Epithelial cell of proximal tubule (primary cell): ENCODE measurements around the gene ADPRM. TPM values are rescaled to one million over a fixed set of nuclear protein-coding genes. Genes with fewer than 3 reads are reported as not detected.
"Not testable (repeated sequence)": the region's sequence is repeated elsewhere in the genome, so short reads cannot be mapped to it uniquely, and the experiment has no call there.

Experiments
- DNase-seq: peaks from one replicate; pipeline ENCODE4 v3.0.0-alpha.2; 2011; ENCODE audit warnings: low read depth
- H3K4me3 ChIP-seq: 2 replicates; pipeline ENCODE4 v1.5.1; 2011; ENCODE audit warnings: low read depth, mild to moderate bottlenecking, low read length
- total RNA-seq: library from RNA; depleted of rRNA; stranded (reverse); fragments of >200 nt; gene quantifications from 2 replicates; pipeline ENCODE4 v1.2.3, GENCODE V29; 2015
- TF ChIP-seq, protein P1 (sequence below): conservative IDR thresholded peaks from 2 replicates; pipeline ENCODE4 v1.5.1; 2012; ENCODE audit warnings: low read depth, mild to moderate bottlenecking, low read length

Gene ADPRM
- total RNA-seq, 1 donor from 2014 or later: 9.4 TPM

DNA sequence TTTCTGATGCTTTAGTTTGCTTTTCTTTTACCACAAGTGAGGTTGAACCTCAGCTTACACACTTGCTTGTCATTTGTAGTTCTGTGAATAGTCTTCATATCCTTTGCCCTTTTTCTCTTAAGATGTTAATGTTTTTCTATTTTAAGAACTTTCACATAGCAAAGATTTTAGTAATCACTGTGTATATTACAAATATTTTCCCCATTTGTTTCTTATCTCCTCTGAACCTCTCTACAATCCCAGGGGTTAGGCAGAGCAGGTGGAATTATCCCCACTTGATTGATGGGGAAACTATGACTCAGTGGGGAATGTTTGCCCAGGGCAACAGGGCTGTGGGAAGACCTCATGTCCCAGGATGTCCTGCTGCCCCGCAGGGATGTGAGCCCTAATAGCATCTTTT is 28.6 kb upstream of the ADPRM start:
- no peak overlapping the region for H3K4me3 ChIP-seq
- DNase-seq: no peak
- TF ChIP-seq, protein P1, sequence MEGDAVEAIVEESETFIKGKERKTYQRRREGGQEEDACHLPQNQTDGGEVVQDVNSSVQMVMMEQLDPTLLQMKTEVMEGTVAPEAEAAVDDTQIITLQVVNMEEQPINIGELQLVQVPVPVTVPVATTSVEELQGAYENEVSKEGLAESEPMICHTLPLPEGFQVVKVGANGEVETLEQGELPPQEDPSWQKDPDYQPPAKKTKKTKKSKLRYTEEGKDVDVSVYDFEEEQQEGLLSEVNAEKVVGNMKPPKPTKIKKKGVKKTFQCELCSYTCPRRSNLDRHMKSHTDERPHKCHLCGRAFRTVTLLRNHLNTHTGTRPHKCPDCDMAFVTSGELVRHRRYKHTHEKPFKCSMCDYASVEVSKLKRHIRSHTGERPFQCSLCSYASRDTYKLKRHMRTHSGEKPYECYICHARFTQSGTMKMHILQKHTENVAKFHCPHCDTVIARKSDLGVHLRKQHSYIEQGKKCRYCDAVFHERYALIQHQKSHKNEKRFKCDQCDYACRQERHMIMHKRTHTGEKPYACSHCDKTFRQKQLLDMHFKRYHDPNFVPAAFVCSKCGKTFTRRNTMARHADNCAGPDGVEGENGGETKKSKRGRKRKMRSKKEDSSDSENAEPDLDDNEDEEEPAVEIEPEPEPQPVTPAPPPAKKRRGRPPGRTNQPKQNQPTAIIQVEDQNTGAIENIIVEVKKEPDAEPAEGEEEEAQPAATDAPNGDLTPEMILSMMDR: no peak

DNA sequence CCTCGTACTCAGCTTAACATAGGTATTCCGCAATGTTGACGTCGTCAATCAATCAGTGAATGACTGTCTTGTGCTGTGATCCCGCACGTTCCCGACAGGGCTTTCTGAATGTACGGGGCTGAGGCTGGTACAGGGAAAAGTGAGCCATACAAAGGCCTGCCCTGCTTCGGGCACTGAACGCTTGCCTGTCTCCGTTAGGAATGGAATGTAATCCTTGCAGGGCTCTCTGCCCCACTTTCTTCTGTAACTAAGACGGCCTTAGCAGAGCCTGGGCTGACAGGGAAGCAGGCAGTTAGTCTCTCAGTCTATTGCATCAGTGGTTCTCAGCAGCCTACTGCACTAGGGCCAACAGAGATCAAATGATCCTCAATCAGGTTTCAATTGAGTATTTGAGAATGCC is 24.1 kb upstream of the ADPRM start:
- DNase-seq: no peak
- TF ChIP-seq, protein P1: no peak
- H3K4me3 ChIP-seq: no peak overlapping the region

DNA sequence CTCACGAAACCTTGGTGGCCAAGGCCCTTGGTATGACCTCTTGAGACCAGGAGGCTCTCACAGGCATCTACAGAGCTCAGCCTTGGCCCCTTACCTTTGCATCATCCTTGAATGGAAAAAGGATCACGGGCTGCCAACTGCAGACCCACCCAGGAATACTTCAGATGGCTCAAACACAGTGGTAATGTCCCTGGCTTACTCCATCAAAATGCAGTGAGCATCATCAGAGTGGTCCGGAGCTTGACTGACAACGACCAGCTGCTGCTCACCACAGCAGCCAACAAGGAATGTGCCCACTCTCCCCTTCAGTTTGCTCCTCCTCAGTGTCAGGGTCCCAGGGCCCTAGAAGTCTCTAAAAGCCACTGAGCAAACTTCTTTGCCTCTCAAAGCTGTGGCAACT is 22.7 kb upstream of the ADPRM start:
- DNase-seq: no peak
- H3K4me3 ChIP-seq: no peak overlapping the region
- TF ChIP-seq, protein P1: no peak

DNA sequence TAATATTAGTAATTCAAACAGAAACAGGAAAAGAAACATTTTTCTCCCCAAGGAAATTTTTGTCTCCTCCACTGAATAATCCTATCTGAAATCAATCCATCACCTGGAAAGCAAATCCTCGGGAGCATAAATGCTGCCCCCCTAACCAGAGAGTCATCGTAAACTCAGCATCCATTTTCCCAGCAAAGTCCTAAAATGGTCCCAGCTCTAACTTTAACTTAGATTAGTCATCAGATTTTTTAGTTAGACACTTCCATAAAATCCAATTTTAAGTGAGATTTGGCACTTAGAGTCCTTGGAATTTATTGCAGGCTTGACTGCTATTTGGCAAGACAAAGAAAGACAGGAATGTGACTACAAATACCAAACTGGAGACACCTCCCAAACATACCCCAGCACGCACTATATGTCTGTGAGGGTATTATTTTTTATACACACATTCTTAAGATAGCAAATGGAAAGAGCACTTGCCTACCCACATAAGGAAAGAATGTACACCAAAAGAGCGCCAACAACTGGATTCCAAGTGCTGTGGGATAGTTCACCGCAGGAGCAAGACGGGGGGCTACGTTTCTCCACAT is 15.4 kb upstream of the ADPRM start:
- TF ChIP-seq, protein P1: no peak
- H3K4me3 ChIP-seq: no peak overlapping the region
- DNase-seq: no peak

DNA sequence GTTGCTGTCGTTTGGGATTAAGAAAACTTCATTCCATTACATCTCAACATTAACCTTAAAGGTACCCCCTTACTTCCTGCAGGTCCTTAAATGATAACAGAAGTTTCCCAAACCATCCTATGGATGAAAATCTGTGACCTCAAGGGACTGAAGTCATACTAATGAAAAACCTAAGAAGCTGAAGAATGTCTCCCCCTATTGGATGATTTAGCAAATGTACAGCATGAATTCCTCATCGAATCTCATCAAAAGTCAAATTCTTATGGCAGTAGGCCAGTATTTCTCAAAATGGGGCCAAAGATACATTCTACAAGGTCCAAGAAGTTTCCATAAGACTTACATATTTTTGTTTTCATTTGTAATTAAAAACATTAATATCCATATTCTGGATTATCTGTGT is 13.5 kb upstream of the ADPRM start:
- no peak overlapping the region for H3K4me3 ChIP-seq
- TF ChIP-seq, protein P1: peak; percentile 64
- no peak for DNase-seq

DNA sequence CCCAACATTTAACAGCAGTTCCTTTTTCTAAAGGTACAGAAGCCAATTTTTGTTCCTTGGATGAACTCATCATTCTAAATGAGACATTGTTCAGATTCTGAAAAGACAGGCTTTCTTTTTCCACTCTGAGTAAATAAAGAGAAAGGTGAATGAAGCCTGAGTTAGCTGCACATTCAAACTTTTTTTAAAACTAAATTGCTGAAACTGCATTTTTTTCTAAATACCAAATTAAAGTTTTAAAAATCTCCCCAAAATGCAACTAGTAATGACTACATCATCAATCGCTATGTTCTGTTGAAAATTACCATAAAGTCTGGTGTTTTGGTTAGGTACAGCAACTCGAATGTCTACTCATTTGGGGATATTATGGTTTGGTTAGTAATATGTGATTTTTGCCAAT is 9.9 kb upstream of the ADPRM start:
- TF ChIP-seq, protein P1: no peak
- no peak for DNase-seq
- H3K4me3 ChIP-seq: no peak overlapping the region

DNA sequence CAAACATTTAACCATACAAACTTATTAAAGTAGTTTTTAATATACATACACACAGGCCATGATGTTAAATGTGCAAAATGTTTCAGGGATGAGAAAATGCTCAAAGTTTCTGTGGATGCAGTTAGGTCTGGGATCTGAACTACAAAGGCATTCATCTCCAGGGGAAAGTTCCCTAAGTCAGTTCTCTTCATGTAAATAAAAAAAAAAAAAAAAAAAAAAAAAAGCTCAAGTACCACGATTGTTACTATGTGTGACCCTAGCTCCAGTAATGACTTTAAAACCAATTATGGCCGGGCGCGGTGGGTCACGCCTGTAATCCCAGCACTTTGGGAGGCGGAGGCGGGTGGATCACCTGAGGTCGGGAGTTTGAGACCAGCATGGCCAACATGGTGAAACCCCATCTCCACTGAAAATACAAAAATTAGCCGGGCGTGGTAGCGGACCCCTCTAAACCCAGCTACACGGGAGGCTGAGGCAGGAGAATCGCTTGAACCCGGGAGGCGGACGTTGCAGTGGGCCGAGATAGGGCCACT is 1.5 kb upstream of the ADPRM start:
- H3K4me3 ChIP-seq: peak overlapping the region; percentile 95
- DNase-seq: not testable (repeated sequence)
